Osteoblast (primary cell): ENCODE results near the gene GIPC1. TPM values are rescaled to one million over a fixed set of nuclear protein-coding genes. Genes with fewer than 3 reads are reported as not detected.

Experiments used
- DNase-seq: peaks from one replicate; pipeline ENCODE4 v3.0.0; 2011; ENCODE audit warnings: low spot score, mixed read lengths; ENCODE audit not compliant: insufficient read length; ENCODE audit errors: missing footprints
- H2AFZ ChIP-seq: 2 replicates; pipeline ENCODE4 v1.6.0; 2011; ENCODE audit warnings: mild to moderate bottlenecking, low read length
- H3K27ac ChIP-seq: 2 replicates; pipeline ENCODE4 v1.5.1; 2011; ENCODE audit warnings: mild to moderate bottlenecking, low read depth, low read length, moderate library complexity
- H3K27me3 ChIP-seq: 2 replicates; pipeline ENCODE4 v1.6.0; 2012; ENCODE audit warnings: mild to moderate bottlenecking, control low read depth, inconsistent platforms, low read length, moderate library complexity; ENCODE audit not compliant: insufficient read depth
- H3K36me3 ChIP-seq: 2 replicates; pipeline ENCODE4 v1.5.1; 2011; ENCODE audit warnings: mild to moderate bottlenecking, low read length, control low read depth, moderate library complexity; ENCODE audit not compliant: insufficient read depth
- H3K4me1 ChIP-seq: 2 replicates; pipeline ENCODE4 v1.5.1; 2011; ENCODE audit warnings: mild to moderate bottlenecking, low read length, control low read depth, moderate library complexity; ENCODE audit not compliant: insufficient read depth
- H3K4me2 ChIP-seq: 2 replicates; pipeline ENCODE4 v1.6.0; 2011; ENCODE audit warnings: mild to moderate bottlenecking, low read length; ENCODE audit not compliant: insufficient read depth
- H3K4me3 ChIP-seq: fragments of 200-600 bp; sonication (generic); 3 replicates; pipeline ENCODE4 v1.5.1; 2012; ENCODE audit warnings: mild to moderate bottlenecking, low read length, inconsistent platforms; ENCODE audit not compliant: insufficient read depth
- H3K79me2 ChIP-seq: 2 replicates; pipeline ENCODE4 v1.6.0; 2012; ENCODE audit warnings: mild to moderate bottlenecking, low read length, control low read depth, inconsistent platforms; ENCODE audit not compliant: insufficient read depth
- H3K9me3 ChIP-seq: 2 replicates; pipeline ENCODE4 v1.5.1; 2011; ENCODE audit warnings: low read depth, low read length, control low read depth
- H4K20me1 ChIP-seq: 2 replicates; pipeline ENCODE4 v1.6.0; 2012; ENCODE audit warnings: mild to moderate bottlenecking, low read length, control low read depth; ENCODE audit not compliant: insufficient read depth
- total RNA-seq: library from RNA; depleted of rRNA; stranded (reverse); fragments of >200 nt; gene quantifications from 2 replicates; pipeline ENCODE4 v1.2.3, GENCODE V29; 2012
- TF ChIP-seq, protein P1 (sequence below): IDR thresholded peaks from 2 replicates; pipeline ENCODE4 v1.5.1; 2011; ENCODE audit warnings: mild to moderate bottlenecking, low read depth, low read length, moderate library complexity; ENCODE audit errors: extremely low read depth

GIPC1 gene
- total RNA-seq, 1 donor = 115 TPM

DNA sequence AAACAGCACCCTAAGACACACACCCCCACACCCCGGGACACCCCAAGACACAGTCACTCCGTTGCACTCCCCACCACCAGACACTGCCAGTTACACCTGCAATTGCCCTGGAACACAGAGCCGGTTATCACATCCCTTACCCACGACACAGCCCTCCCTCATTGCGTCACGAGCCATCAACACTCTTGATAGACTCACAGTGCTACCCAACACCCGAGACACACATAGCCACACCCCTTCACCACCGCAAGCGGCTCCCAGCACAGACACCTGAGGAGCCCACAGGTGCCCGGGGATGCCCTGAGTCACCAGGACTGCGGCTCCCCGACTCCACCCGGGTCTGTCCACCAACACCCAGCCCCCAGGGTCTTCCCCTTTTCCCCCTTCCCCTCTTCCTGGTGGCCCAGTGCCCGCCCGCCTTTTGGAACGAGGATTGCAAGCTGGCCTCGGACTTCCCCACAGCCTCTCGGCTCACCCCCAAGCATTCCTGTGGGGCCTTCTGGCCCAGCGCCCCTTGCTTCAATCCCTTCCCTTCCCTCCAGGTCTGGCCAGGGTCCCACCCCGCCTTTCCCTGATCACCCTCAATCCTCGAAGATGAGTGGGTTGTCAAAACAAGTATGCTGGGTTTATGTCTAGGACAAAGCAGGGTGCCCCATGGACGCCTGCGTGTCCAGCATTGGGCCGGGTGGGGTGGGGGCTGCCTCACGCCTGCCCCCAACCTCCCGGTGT, 19.1 kb downstream of the GIPC1 start:
- Histone ChIP-seq H3K79me2 (peaks cover under 1% of the 10 kb centered on the region), H3K27me3 (peaks cover 9% of the 10 kb centered on the region), H3K27ac (no peak overlapping the region), H3K4me1 (peaks cover 24% of the 10 kb centered on the region), H2AFZ (no peak overlapping the region), H3K4me2 (peak overlapping the region; percentile 47), H3K4me3 (no peak overlapping the region), H3K36me3 (peaks cover 18% of the 10 kb centered on the region), H3K9me3 (no peaks in the 10 kb centered on the region), H4K20me1 (peaks cover 41% of the 10 kb centered on the region)
- peak; percentile 99 for DNase-seq
- TF ChIP-seq, protein P1, sequence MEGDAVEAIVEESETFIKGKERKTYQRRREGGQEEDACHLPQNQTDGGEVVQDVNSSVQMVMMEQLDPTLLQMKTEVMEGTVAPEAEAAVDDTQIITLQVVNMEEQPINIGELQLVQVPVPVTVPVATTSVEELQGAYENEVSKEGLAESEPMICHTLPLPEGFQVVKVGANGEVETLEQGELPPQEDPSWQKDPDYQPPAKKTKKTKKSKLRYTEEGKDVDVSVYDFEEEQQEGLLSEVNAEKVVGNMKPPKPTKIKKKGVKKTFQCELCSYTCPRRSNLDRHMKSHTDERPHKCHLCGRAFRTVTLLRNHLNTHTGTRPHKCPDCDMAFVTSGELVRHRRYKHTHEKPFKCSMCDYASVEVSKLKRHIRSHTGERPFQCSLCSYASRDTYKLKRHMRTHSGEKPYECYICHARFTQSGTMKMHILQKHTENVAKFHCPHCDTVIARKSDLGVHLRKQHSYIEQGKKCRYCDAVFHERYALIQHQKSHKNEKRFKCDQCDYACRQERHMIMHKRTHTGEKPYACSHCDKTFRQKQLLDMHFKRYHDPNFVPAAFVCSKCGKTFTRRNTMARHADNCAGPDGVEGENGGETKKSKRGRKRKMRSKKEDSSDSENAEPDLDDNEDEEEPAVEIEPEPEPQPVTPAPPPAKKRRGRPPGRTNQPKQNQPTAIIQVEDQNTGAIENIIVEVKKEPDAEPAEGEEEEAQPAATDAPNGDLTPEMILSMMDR = no peak

DNA sequence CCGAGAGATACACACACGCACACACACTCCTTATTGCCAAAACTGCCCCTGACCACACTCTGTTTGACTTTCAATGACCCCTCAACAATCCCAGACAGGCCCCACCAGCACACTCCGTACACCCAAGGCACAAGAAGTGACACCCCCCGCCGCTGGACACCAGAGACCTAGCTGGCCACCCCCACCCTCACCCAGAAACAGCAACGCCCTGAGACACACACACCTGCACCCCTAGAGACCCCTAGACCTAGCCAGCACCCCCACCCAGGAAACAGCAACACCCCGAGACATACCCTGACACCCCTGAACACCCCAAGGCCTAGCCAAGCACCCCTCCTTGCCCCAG, 19.6 kb downstream of the GIPC1 start:
- no peak overlapping the region for H3K27ac ChIP-seq

DNA sequence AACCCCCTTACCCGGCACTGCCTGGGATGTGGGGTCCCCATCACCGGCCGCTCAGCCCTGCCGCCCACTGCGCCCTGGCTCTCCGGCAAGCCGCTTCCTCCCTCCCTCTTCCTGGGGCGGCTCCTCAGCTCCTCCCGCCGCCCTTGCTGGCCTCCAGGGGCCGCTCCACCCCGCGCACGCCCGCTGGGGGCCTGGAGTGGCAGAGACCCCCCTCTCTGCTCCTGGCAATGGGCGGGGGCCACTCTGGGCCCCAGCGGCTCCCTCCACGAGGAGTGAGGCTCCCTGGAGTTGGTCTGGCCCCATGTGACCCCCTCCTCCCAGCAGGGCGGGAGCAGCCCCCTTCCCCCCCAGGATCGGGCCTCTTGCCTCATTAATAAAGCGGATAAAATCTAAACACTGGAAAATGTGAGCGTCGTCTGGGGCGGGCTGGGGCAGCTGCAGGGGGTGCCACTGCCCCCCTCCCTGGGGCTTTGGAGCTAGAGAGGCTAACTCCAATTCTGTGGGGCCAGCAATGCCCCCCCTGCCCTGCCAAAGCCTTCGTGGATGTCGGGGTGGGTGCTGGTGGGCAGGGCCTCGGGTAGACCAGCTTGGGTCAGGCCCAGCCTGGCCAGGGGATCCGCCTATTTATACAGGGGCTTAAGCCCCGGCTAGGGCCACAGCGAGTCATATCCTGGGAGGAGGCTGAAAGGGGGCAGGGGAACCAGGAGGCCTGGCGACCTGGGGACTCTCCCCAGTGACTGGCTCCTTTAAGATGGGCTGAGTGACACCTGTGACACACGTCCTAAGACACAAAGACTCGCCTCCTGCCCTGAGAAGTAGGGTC, 20.5 kb downstream of the GIPC1 start, which contains the start of gene PTGER1:
TSS of gene PTGER1 (minus strand) at position 104 of the 823 bp plus-strand sequence. CDS start 1,034 bp downstream, outside the sequence.
- Histone ChIP-seq H3K4me3 (peak within 1 kb of the TSS; percentile 28), H2AFZ (no peak within 1 kb of the TSS), H3K9me3 (no peaks in the 10 kb centered on the region), H3K4me1 (peaks cover 24% of the 10 kb centered on the region), H3K79me2 (no peaks in the 10 kb centered on the region), H3K27ac (no peak within 1 kb of the TSS), H3K36me3 (peaks cover 18% of the 10 kb centered on the region), H3K27me3 (peaks cover 9% of the 10 kb centered on the region), H3K4me2 (peak within 1 kb of the TSS; percentile 51), H4K20me1 (peaks cover 37% of the 10 kb centered on the region)
- DNase-seq = peak; percentile 95
- TF ChIP-seq, protein P1 = peak; percentile 28

More for the DNA sequence above, 19.6 kb downstream of the GIPC1 start:
- H3K4me3 ChIP-seq = no peak overlapping the region
- H3K4me2 ChIP-seq = no peak overlapping the region
- H3K9me3 ChIP-seq = no peaks in the 10 kb centered on the region
- H3K27me3 ChIP-seq = peaks cover 9% of the 10 kb centered on the region
- TF ChIP-seq, protein P1 = no peak
- H3K4me1 ChIP-seq = peaks cover 24% of the 10 kb centered on the region
- H3K36me3 ChIP-seq = peaks cover 18% of the 10 kb centered on the region
- no peaks in the 10 kb centered on the region for H3K79me2 ChIP-seq
- no peak for DNase-seq
- no peak overlapping the region for H2AFZ ChIP-seq
- H4K20me1 ChIP-seq = peaks cover 39% of the 10 kb centered on the region

DNA sequence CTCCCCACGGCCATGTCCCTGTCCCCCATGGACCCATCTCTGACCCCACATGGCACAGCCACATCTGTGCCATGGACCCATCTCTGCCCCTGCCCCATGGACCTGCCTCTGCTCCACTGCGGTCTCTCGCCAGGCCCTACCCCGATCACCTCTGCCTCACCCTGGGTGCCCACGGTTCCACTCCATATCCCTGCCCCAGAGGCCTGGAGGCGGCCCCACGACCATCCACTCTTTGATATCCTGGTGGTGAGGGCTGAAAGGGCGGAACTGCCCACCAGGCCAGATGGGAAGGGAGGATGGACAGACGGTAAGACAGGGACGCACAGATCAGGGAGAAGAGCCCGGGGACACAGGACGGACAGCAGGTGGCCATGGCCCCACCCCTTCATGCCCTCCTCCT, 21.1 kb downstream of the GIPC1 start:
- H3K79me2 ChIP-seq = no peaks in the 10 kb centered on the region
- H3K4me3 ChIP-seq = peak overlapping the region; percentile 28
- H3K4me1 ChIP-seq = peaks cover 24% of the 10 kb centered on the region
- H3K9me3 ChIP-seq = no peaks in the 10 kb centered on the region
- peaks cover 18% of the 10 kb centered on the region for H3K36me3 ChIP-seq
- peak overlapping the region; percentile 51 for H3K4me2 ChIP-seq
- DNase-seq = peak; percentile 87
- TF ChIP-seq, protein P1 = no peak
- peaks cover 9% of the 10 kb centered on the region for H3K27me3 ChIP-seq
- no peak overlapping the region for H3K27ac ChIP-seq
- no peak overlapping the region for H2AFZ ChIP-seq
- peaks cover 31% of the 10 kb centered on the region for H4K20me1 ChIP-seq
